DND-41 (cell line): Measurements from ENCODE around the gene CEP112.

Source experiments
- ATAC-seq: fragments of 200-7000 bp; cut with Tn5 transposase; 3 replicates; pipeline ENCODE4 v1.9.1; 2021; ENCODE audit warnings: low read depth; ENCODE audit not compliant: insufficient read depth
- DNase-seq: peaks from one replicate; pipeline ENCODE4 v3.0.0-alpha.2; 2020
- H2AFZ ChIP-seq: 2 replicates; pipeline ENCODE4 v1.6.0; 2012; ENCODE audit warnings: low read depth, low read length
- H3K27ac ChIP-seq: 2 replicates; pipeline ENCODE4 v1.5.1; 2012; ENCODE audit warnings: low read length, inconsistent platforms
- H3K27me3 ChIP-seq: fragments of 200-600 bp; sonication (generic); 2 replicates; pipeline ENCODE4 v1.6.0; 2012; ENCODE audit warnings: low read length, mild to moderate bottlenecking, inconsistent platforms; ENCODE audit not compliant: insufficient read depth, poor library complexity
- H3K36me3 ChIP-seq: 2 replicates; pipeline ENCODE4 v1.5.1; 2012; ENCODE audit warnings: low read length, inconsistent platforms; ENCODE audit not compliant: insufficient read depth
- H3K4me1 ChIP-seq: 2 replicates; pipeline ENCODE4 v1.5.1; 2012; ENCODE audit warnings: mild to moderate bottlenecking, low read length; ENCODE audit not compliant: insufficient read depth
- H3K4me2 ChIP-seq: 2 replicates; pipeline ENCODE4 v1.6.0; 2012; ENCODE audit warnings: mild to moderate bottlenecking, moderate library complexity, low read length, inconsistent platforms; ENCODE audit not compliant: insufficient read depth
- H3K4me3 ChIP-seq, 2 experiments: fragments of 200-600 bp in 1 of 2; shearing (Covaris generic) in 1 of 2; 2 replicates each; pipeline ENCODE4 v1.5.1; 2012 to 2016; ENCODE audit warnings: inconsistent platforms in 2 of 2, low read length in 2 of 2, mild to moderate bottlenecking in 2 of 2, low read depth in 1 of 2, moderate library complexity in 1 of 2
- H3K79me2 ChIP-seq: 2 replicates; pipeline ENCODE4 v1.6.0; 2012; ENCODE audit warnings: low read length, inconsistent platforms; ENCODE audit not compliant: insufficient read depth
- H3K9ac ChIP-seq: 2 replicates; pipeline ENCODE4 v1.6.0; 2012; ENCODE audit warnings: low read depth, mild to moderate bottlenecking, inconsistent platforms, low read length, moderate library complexity
- H3K9me3 ChIP-seq: 2 replicates; pipeline ENCODE4 v1.5.1; 2012; ENCODE audit warnings: low read length, moderate library complexity, mild to moderate bottlenecking, inconsistent platforms; ENCODE audit not compliant: insufficient read depth, severe bottlenecking
- H4K20me1 ChIP-seq: 2 replicates; pipeline ENCODE4 v1.6.0; 2012; ENCODE audit warnings: low read length; ENCODE audit not compliant: insufficient read depth
- CTCF ChIP-seq: IDR thresholded peaks from 2 replicates; pipeline ENCODE4 v1.5.1; 2012; ENCODE audit warnings: borderline replicate concordance, low read length, moderate library complexity, mild to moderate bottlenecking; ENCODE audit not compliant: poor library complexity, severe bottlenecking; ENCODE audit errors: extremely low read depth
- EZH2 ChIP-seq: IDR thresholded peaks from 3 replicates; pipeline ENCODE4 v1.6.1; 2012; ENCODE audit warnings: borderline replicate concordance, low read depth, mild to moderate bottlenecking, moderate library complexity, low read length, inconsistent platforms; ENCODE audit not compliant: severe bottlenecking

The CEP112 gene

GRCh38 chr17:66129759-66130158, 62.2 kb downstream of the CEP112 start:
- no peak for ATAC-seq
- Histone ChIP-seq H3K27me3 (no peaks in the 10 kb centered on the region), H3K4me1 (no peaks in the 10 kb centered on the region), H3K36me3 (no peaks in the 10 kb centered on the region), H3K4me2 (no peak overlapping the region), H3K9me3 (no peaks in the 10 kb centered on the region), H2AFZ (no peak overlapping the region), H3K4me3 (no peak overlapping the region), H3K27ac (no peak overlapping the region), H4K20me1 (no peaks in the 10 kb centered on the region), H3K9ac (no peak overlapping the region), H3K79me2 (no peaks in the 10 kb centered on the region)
- TF ChIP-seq EZH2 (no peak), CTCF (no peak)
- DNase-seq = no peak

- no peaks in the 10 kb centered on the region for H3K36me3 ChIP-seq
- no peaks in the 10 kb centered on the region for H4K20me1 ChIP-seq
- no peaks in the 10 kb centered on the region for H3K79me2 ChIP-seq
- ATAC-seq (no peak), DNase-seq (no peak)
- TF ChIP-seq CTCF (no peak), EZH2 (no peak)
- H3K27ac ChIP-seq = no peak overlapping the region
- no peak overlapping the region for H3K4me2 ChIP-seq
- H3K4me1 ChIP-seq = no peaks in the 10 kb centered on the region
- no peak overlapping the region for H2AFZ ChIP-seq
- H3K9ac ChIP-seq = no peak overlapping the region
- H3K4me3 ChIP-seq = no peak overlapping the region
- H3K27me3 ChIP-seq = no peaks in the 10 kb centered on the region
- no peaks in the 10 kb centered on the region for H3K9me3 ChIP-seq
Measured at GRCh38 chr17:66126231-66126630, 65.7 kb downstream of the CEP112 start.

GRCh38 chr17:66123163-66123562, 68.8 kb downstream of the CEP112 start:
- H3K9me3 ChIP-seq = no peaks in the 10 kb centered on the region
- no peaks in the 10 kb centered on the region for H3K27me3 ChIP-seq
- no peak overlapping the region for H3K27ac ChIP-seq
- H3K36me3 ChIP-seq = no peaks in the 10 kb centered on the region
- no peak for DNase-seq
- H3K9ac ChIP-seq = no peak overlapping the region
- TF ChIP-seq CTCF (no peak), EZH2 (no peak)
- no peaks in the 10 kb centered on the region for H3K79me2 ChIP-seq
- H3K4me3 ChIP-seq = no peak overlapping the region
- ATAC-seq = no peak
- no peak overlapping the region for H2AFZ ChIP-seq
- H3K4me1 ChIP-seq = no peaks in the 10 kb centered on the region
- H3K4me2 ChIP-seq = no peak overlapping the region
- H4K20me1 ChIP-seq = no peaks in the 10 kb centered on the region

- no peaks in the 10 kb centered on the region for H3K27me3 ChIP-seq
- H3K27ac ChIP-seq = no peak overlapping the region
- H3K4me2 ChIP-seq = no peak overlapping the region
- H3K4me3 ChIP-seq = no peak overlapping the region
- no peak for DNase-seq
- no peaks in the 10 kb centered on the region for H3K36me3 ChIP-seq
- TF ChIP-seq EZH2 (no peak), CTCF (no peak)
- no peak overlapping the region for H3K9ac ChIP-seq
- no peaks in the 10 kb centered on the region for H3K79me2 ChIP-seq
- ATAC-seq = no peak
- H4K20me1 ChIP-seq = no peaks in the 10 kb centered on the region
- no peak overlapping the region for H2AFZ ChIP-seq
- H3K9me3 ChIP-seq = no peaks in the 10 kb centered on the region
- H3K4me1 ChIP-seq = no peaks in the 10 kb centered on the region
Measured at GRCh38 chr17:66115246-66115645, 76.7 kb downstream of the CEP112 start.
